Mesenchymal stem cell (in vitro differentiated cells and primary cell): ENCODE measurements around the gene MIF.

Source experiments
- DNase-seq: peaks from one replicate; pipeline ENCODE4 v3.0.0-alpha.2; 2013
- H2AFZ ChIP-seq: one replicate; pipeline ENCODE4 v1.6.1; 2013; ENCODE audit warnings: low read depth, mild to moderate bottlenecking, control low read depth, inconsistent platforms, low read length, moderate library complexity
- H2AK5ac ChIP-seq: 2 replicates; pipeline ENCODE4 v1.6.1; 2013; ENCODE audit warnings: low read length, moderate library complexity, mild to moderate bottlenecking, inconsistent platforms; ENCODE audit not compliant: severe bottlenecking
- H2BK120ac ChIP-seq: one replicate; pipeline ENCODE4 v1.6.1; 2013; ENCODE audit warnings: low read depth, mild to moderate bottlenecking, inconsistent platforms, low read length, moderate library complexity
- H2BK12ac ChIP-seq, 2 experiments: one replicate each; pipeline ENCODE4 v1.6.1; 2013; ENCODE audit warnings: inconsistent platforms in 2 of 2, low read length in 2 of 2, mild to moderate bottlenecking in 2 of 2, moderate library complexity in 2 of 2, control low read depth in 1 of 2
- H2BK15ac ChIP-seq: one replicate; pipeline ENCODE4 v1.6.1; 2013; ENCODE audit warnings: mild to moderate bottlenecking, low read depth, inconsistent platforms; ENCODE audit not compliant: poor library complexity, severe bottlenecking
- H2BK5ac ChIP-seq: 2 replicates; pipeline ENCODE4 v1.6.1; 2013; ENCODE audit warnings: low read depth, mild to moderate bottlenecking, low read length, control low read depth, inconsistent platforms; ENCODE audit not compliant: poor library complexity, severe bottlenecking
- H3K14ac ChIP-seq, 2 experiments: one replicate each; pipeline ENCODE4 v1.6.1; 2013; ENCODE audit warnings: inconsistent platforms in 2 of 2, low read length in 2 of 2, control low read depth in 1 of 2, mild to moderate bottlenecking in 1 of 2, moderate library complexity in 1 of 2
- H3K18ac ChIP-seq, 2 experiments: one replicate each; pipeline ENCODE4 v1.6.1; 2013; ENCODE audit warnings: inconsistent platforms in 2 of 2, low read length in 2 of 2, control low read depth in 1 of 2, low read depth in 1 of 2, mild to moderate bottlenecking in 1 of 2
- H3K23ac ChIP-seq, 2 experiments: one replicate each; pipeline ENCODE4 v1.6.1; 2013; ENCODE audit warnings: inconsistent platforms in 2 of 2, low read length in 2 of 2, mild to moderate bottlenecking in 2 of 2, moderate library complexity in 2 of 2, control low read depth in 1 of 2
- H3K27ac ChIP-seq: 2 replicates; pipeline ENCODE4 v1.5.1; 2013; ENCODE audit warnings: mild to moderate bottlenecking, moderate library complexity, low read length, control low read depth, inconsistent platforms; ENCODE audit not compliant: poor library complexity, severe bottlenecking
- H3K27me3 ChIP-seq, 2 experiments: 2 replicates each; pipeline versions ENCODE4 v1.6.1 to v1.7.0; 2013; ENCODE audit warnings: low read length in 2 of 2, mild to moderate bottlenecking in 2 of 2, moderate library complexity in 2 of 2, control low read depth in 1 of 2, inconsistent platforms in 1 of 2; ENCODE audit not compliant: control insufficient read depth in 1 of 2, insufficient read depth in 1 of 2
- H3K36me3 ChIP-seq, 2 experiments: 2 replicates each; pipeline versions ENCODE4 v1.6.1 to v1.7.0; 2013; ENCODE audit warnings: low read length in 2 of 2, control low read depth in 1 of 2, inconsistent platforms in 1 of 2, low read depth in 1 of 2, mild to moderate bottlenecking in 1 of 2; ENCODE audit not compliant: insufficient read depth in 2 of 2, control insufficient read depth in 1 of 2
- H3K4ac ChIP-seq, 2 experiments: one replicate each; pipeline ENCODE4 v1.6.1; 2013; ENCODE audit warnings: inconsistent platforms in 2 of 2, low read length in 2 of 2, mild to moderate bottlenecking in 2 of 2, moderate library complexity in 2 of 2, control low read depth in 1 of 2, low read depth in 1 of 2
- H3K4me1 ChIP-seq: 2 replicates; pipeline ENCODE4 v1.6.1; 2013; ENCODE audit warnings: low read depth, low read length, control low read depth; ENCODE audit not compliant: control insufficient read depth, insufficient read depth
- H3K4me2 ChIP-seq: 2 replicates; pipeline ENCODE4 v1.6.1; 2013; ENCODE audit warnings: low read length, mild to moderate bottlenecking, inconsistent platforms; ENCODE audit not compliant: poor library complexity, severe bottlenecking
- H3K4me3 ChIP-seq, 2 experiments: 2 replicates each; pipeline versions ENCODE4 v1.5.1 to v1.7.0; 2013; ENCODE audit warnings: low read length in 2 of 2, mild to moderate bottlenecking in 2 of 2, control low read depth in 1 of 2, low read depth in 1 of 2; ENCODE audit not compliant: insufficient read depth in 1 of 2
- H3K79me1 ChIP-seq: replicated peaks from 2 replicates; pipeline ENCODE4 v1.6.1; 2013; ENCODE audit warnings: mild to moderate bottlenecking, control low read depth, low read length, inconsistent platforms; ENCODE audit not compliant: poor library complexity, severe bottlenecking
- H3K9ac ChIP-seq: 2 replicates; pipeline ENCODE4 v1.7.0; 2013; ENCODE audit warnings: mild to moderate bottlenecking, low read length, moderate library complexity
- H3K9me3 ChIP-seq: 2 replicates; pipeline ENCODE4 v1.7.0; 2013; ENCODE audit warnings: mild to moderate bottlenecking, low read length; ENCODE audit not compliant: control insufficient read depth
- H4K8ac ChIP-seq: one replicate; pipeline ENCODE4 v1.6.1; 2013; ENCODE audit warnings: inconsistent platforms, mild to moderate bottlenecking, low read length, moderate library complexity
- H4K91ac ChIP-seq: one replicate; pipeline ENCODE4 v1.6.1; 2013; ENCODE audit warnings: mild to moderate bottlenecking, low read length, inconsistent platforms
- WGBS: methylation state at CpG from one replicate; pipeline ENCODE4 v1.1.7; 2013; ENCODE audit warnings: mixed read lengths; 5-methylcytosine and 5-hydroxymethylcytosine counted together

MIF gene

GRCh38 chr22:23894710-23895598 lies 771 bp downstream of the MIF start:
- Histone ChIP-seq H2BK15ac (peak overlapping the region; percentile 20), H3K23ac (peak overlapping the region in 1 of 2 experiments; percentile 86), H4K8ac (peak overlapping the region; percentile 95), H3K9ac (peak overlapping the region; percentile 94), H3K14ac (peak overlapping the region; percentile 29 to 98), H2BK120ac (peak overlapping the region; percentile 66), H3K18ac (peak overlapping the region; percentile 98), H3K4me2 (peak overlapping the region; percentile 82), H4K91ac (peak overlapping the region; percentile 43), H3K27me3 (no peaks in the 10 kb centered on the region), H3K79me1 (peaks cover 16% of the 10 kb centered on the region), H3K4me1 (peaks cover 28% of the 10 kb centered on the region), H2AK5ac (peak overlapping the region; percentile 36), H3K4ac (peak overlapping the region; percentile 27 to 94), H2BK12ac (peak overlapping the region in 1 of 2 experiments; percentile 40), H3K4me3 (peak overlapping the region; percentile 87 to 88), H3K27ac (peak overlapping the region; percentile 93), H2BK5ac (peak overlapping the region; percentile 66), H2AFZ (peak overlapping the region; percentile 78), H3K9me3 (no peaks in the 10 kb centered on the region), H3K36me3 (peaks cover 24 to 35% of the 10 kb centered on the region in 2 experiments)
- DNase-seq = peak; percentile 78
- WGBS = 2% methylated on average over 55 of the region's 79 CpGs

- Histone ChIP-seq H3K4ac (peak overlapping the region; percentile 27 to 64), H3K14ac (no peak overlapping the region), H2BK15ac (peak overlapping the region; percentile 20), H2AK5ac (peak overlapping the region; percentile 75), H3K9me3 (no peaks in the 10 kb centered on the region), H3K4me3 (peak overlapping the region; percentile 87 to 88), H3K27ac (peak overlapping the region; percentile 93), H3K4me1 (peaks cover 28% of the 10 kb centered on the region), H3K36me3 (peaks cover 24 to 31% of the 10 kb centered on the region in 2 experiments), H3K27me3 (no peaks in the 10 kb centered on the region), H3K18ac (peak overlapping the region; percentile 48 to 98), H2BK12ac (no peak overlapping the region), H3K23ac (no peak overlapping the region), H4K91ac (no peak overlapping the region), H2BK120ac (no peak overlapping the region), H3K9ac (peak overlapping the region; percentile 94), H2AFZ (no peak overlapping the region), H4K8ac (no peak overlapping the region), H2BK5ac (no peak overlapping the region), H3K4me2 (peak overlapping the region; percentile 82), H3K79me1 (peaks cover 16% of the 10 kb centered on the region)
- DNase-seq = no peak
- WGBS = 94% methylated on average over 16 of the region's 16 CpGs
Measured at GRCh38 chr22:23895599-23896144, 1.5 kb downstream of the MIF start.

GRCh38 chr22:23896166-23896522 lies 2.0 kb downstream of the MIF start:
- no peak for DNase-seq

More at GRCh38 chr22:23896166-23896522, 2.0 kb downstream of the MIF start:
- H3K27ac ChIP-seq = no peak overlapping the region
- no peak overlapping the region for H2BK5ac ChIP-seq
- no peak overlapping the region for H4K8ac ChIP-seq
- H2BK15ac ChIP-seq = no peak overlapping the region
- 100% methylated on average over 5 of the region's 5 CpGs for WGBS
- peak overlapping the region in 1 of 2 experiments; percentile 49 for H3K14ac ChIP-seq
- H3K36me3 ChIP-seq = peaks cover 24 to 28% of the 10 kb centered on the region in 2 experiments
- H3K27me3 ChIP-seq = no peaks in the 10 kb centered on the region
- H2BK120ac ChIP-seq = no peak overlapping the region
- no peaks in the 10 kb centered on the region for H3K9me3 ChIP-seq
- H3K9ac ChIP-seq = peak overlapping the region; percentile 94
- peaks cover 28% of the 10 kb centered on the region for H3K4me1 ChIP-seq
- H3K79me1 ChIP-seq = peaks cover 16% of the 10 kb centered on the region
- peak overlapping the region in 1 of 2 experiments; percentile 37 for H3K18ac ChIP-seq
- H3K4me3 ChIP-seq = peak overlapping the region in 1 of 2 experiments; percentile 87
- H2AFZ ChIP-seq = no peak overlapping the region
- no peak overlapping the region for H3K4ac ChIP-seq
- peak overlapping the region; percentile 82 for H3K4me2 ChIP-seq
- H2BK12ac ChIP-seq = no peak overlapping the region
- no peak overlapping the region for H4K91ac ChIP-seq
- no peak overlapping the region for H2AK5ac ChIP-seq
- no peak overlapping the region for H3K23ac ChIP-seq
